AG09309 (cell line): ENCODE measurements around the gene RNF166.

Experiments
- DNase-seq: peaks from one replicate; pipeline ENCODE4 v3.0.0-alpha.2; 2010; ENCODE audit warnings: low read depth
- H3K4me3 ChIP-seq: 2 replicates; pipeline ENCODE4 v1.5.1; 2011; ENCODE audit warnings: mild to moderate bottlenecking, low read depth, low read length, moderate library complexity; ENCODE audit not compliant: control insufficient read depth
- CTCF ChIP-seq: IDR thresholded peaks from 2 replicates; pipeline ENCODE4 v1.5.1; 2011; ENCODE audit warnings: mild to moderate bottlenecking, low read depth, low read length, inconsistent platforms; ENCODE audit not compliant: insufficient read depth, control insufficient read depth; ENCODE audit errors: missing control alignments

The RNF166 gene

DNA sequence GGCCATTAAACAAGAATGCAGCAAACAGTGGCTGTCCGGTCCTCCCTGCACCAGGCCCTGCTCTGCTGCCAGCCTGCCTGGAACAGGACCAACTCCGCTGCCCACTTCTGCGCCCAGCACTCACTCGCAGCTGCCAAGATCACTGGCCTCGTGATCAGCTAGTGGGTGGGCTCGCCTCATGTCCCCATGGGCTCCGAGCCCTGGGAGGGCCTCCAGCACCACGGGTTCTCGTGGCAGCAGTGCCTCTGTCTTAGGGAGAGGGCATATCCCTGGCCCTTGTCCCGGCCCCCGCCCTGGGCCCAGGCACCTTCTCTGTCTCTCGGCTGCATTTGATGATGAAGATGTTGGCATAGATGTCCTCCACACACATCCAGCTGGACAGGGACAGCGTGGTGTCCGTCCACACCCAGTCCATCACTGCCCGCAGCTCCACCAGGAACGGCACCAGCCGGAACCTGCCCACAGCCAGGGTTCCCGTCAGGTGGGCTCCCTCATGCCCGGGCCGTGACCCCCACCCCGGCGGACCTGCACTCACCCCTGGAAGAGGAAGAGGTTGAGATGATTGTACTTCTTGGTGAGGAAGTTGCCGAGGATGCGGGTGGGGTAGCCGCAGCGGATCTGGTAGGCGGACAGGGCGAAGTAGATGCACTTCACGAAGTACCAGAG, 13.2 kb upstream of the RNF166 start:
- no peak for DNase-seq
- no peak for TF ChIP-seq CTCF
- no peak overlapping the region for H3K4me3 ChIP-seq

DNA sequence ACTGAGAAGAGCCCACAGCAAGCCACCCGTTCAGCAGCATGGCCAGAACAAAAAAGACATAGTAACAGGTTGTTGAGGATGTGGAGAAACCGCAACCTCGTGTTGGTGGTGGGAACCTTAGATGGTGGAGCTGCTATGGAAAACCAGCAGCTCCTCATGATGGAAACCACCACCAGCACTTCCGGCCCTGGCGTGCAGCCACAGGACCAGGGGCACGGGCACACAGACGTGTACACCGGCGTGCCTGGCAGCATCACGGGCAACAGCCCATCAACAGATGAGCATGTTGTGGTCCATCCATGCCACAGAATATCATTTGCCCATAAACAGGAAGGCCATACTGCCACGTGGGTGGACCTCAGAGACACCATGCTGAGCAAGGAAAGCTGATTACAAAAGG, 12.0 kb upstream of the RNF166 start:
- no peak for TF ChIP-seq CTCF
- H3K4me3 ChIP-seq: no peak overlapping the region
- DNase-seq: no peak

GRCh38 chr16:88716601-88717001, 10.4 kb upstream of the RNF166 start:
- H3K4me3 ChIP-seq: no peak overlapping the region
- DNase-seq: no peak
- no peak for TF ChIP-seq CTCF

GRCh38 chr16:88716201-88716600, 10.0 kb upstream of the RNF166 start:
- no peak overlapping the region for H3K4me3 ChIP-seq
- TF ChIP-seq CTCF: no peak

GRCh38 chr16:88715312-88716190, 9.3 kb upstream of the RNF166 start:
- DNase-seq: no peak
- TF ChIP-seq CTCF: no peak
- no peak overlapping the region for H3K4me3 ChIP-seq

More at GRCh38 chr16:88716201-88716600, 10.0 kb upstream of the RNF166 start:
- DNase-seq: no peak

DNA sequence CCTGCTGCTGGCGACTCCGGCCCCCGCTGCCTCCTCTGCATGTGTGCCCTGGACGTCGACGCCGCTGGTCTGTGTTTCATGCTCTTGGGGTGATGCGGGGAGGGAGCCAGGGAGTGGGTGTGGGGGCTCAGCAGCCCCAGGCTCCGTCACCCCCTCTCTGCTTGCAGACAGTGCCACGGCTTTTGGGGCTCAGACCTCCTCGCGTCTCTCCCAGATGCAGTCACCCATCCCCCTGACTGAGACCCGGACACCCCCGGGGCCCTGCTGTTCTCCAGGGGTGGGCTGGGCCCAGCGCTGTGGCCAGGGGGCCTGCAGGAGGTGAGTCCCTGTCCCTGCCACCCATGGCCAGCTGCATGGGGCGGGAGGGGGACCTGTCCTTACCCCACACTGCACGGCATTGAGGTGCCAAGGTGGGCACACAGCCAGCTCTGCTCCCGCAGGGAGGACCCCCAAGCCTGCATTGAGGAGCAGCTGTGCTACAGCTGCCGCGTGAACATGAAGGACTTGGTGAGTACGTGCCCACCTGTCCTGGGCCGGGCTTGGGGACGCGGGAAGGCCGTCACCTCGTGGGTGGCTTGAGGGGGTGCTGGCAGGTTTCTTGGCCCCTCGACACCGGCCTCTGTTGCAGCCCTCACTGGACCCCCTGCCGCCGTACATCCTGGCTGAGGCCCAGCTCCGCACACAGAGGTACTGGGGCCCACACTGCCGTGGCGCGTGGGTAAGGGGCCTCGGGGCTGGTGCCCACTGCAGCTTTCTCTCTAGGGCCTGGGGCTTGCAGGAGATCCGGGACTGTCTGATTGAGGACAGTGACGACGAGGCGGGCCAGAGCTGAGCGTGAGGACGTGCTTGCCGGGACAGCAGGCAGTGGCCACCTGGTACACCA, 8.5 kb upstream of the RNF166 start:
- DNase-seq: no peak
- no peak for TF ChIP-seq CTCF
- H3K4me3 ChIP-seq: no peak overlapping the region
